Esophagus squamous epithelium (tissue), 4 donors: ENCODE results near the gene OR7G2.

Experiments used
- CTCF ChIP-seq, 6 experiments: fragments of 450-650 bp in 4 of 6; fragments of 200-600 bp in 2 of 6; sonication (generic) in 2 of 6; IDR thresholded peaks; one replicate each; pipeline ENCODE4 v1.5.1; 2016 to 2019; ENCODE audit warnings: antibody characterized with exemption in 6 of 6, mild to moderate bottlenecking in 4 of 6, moderate library complexity in 4 of 6
- POLR2A ChIP-seq, 4 donors: fragments of 450-650 bp; IDR thresholded peaks; one replicate each; pipeline ENCODE4 v1.6.1; 2017; ENCODE audit warnings: antibody characterized with exemption in 4 of 4, mild to moderate bottlenecking in 4 of 4, moderate library complexity in 3 of 4

- no peak for TF ChIP-seq CTCF (IDR thresholded peaks at IDR 0.05)
- no peak for TF ChIP-seq POLR2A (IDR thresholded peaks at IDR 0.05)
Observed at GRCh38 chr19:9061879-9062278, 45.4 kb downstream of the OR7G2 start.
